ENCODE results near the gene CASTOR2. TPM values are rescaled to one million over a fixed set of nuclear protein-coding genes. Genes with fewer than 3 reads are reported as not detected.

Gene CASTOR2
- total and polyA plus RNA-seq, 2 of the 13 experiments (the other 11 are each of a cell fraction or from before 2014, with no cell fraction given): 7.0 to 8.7 TPM

DNA sequence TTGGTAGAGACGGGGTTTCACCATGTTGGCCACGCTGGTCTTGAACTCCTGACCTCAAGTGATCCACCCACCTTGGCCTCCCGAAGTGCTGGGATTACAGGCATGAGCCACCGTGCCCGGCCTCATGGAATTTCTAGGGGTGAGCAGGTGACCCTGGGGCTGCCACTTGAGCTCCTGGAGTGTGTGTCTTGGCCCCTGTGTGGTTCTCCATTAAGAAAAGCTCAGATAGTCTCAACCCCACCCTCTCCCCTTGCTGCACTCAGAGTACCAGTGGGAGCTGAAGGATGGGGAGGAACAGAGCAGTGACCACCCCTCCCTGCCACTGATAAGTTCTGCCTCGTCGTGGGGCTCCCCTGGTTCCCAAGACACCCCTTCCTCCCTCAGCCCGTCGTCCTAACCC is 63.8 kb downstream of the CASTOR2 start:
- Histone ChIP-seq H3K27ac (ENCODE audit: extremely low read length, insufficient read depth, low read length) (no peak overlapping the region), H3K4me1 (ENCODE audit: insufficient read depth, low read length) (no peaks in the 10 kb centered on the region), H3K9ac (ENCODE audit: insufficient read depth, low read depth, low read length) (no peak overlapping the region), H3K9me3 (ENCODE audit: low read length) (no peaks in the 10 kb centered on the region), H3K4me2 (ENCODE audit: low read depth, low read length) (no peak overlapping the region), H3K27me3 (ENCODE audit: control insufficient read depth in 1 of 2, insufficient read depth in 2 of 2, low read length in 2 of 2) (no peaks in the 10 kb centered on the region), H3K36me3 (replicated peaks in 1 of 2; ENCODE audit: control insufficient read depth in 1 of 2, insufficient read depth in 2 of 2, low read length in 2 of 2) (peaks cover 3 to 5% of the 10 kb centered on the region in 2 experiments; a peak in 1 of 5 replicates), H2AFZ (ENCODE audit: low read length) (no peak overlapping the region), H4K20me1 (ENCODE audit: insufficient read depth, low read length) (no peaks in the 10 kb centered on the region), H3K79me2 (ENCODE audit: insufficient read depth, low read length) (no peaks in the 10 kb centered on the region), H3K4me3 (replicated peaks in 1 of 3; ENCODE audit: insufficient read depth in 1 of 3, low read depth in 2 of 3, low read length in 3 of 3) (no peak overlapping the region)
- no peak for ATAC-seq
- 93% methylated on average over 9 of the region's 9 CpGs for WGBS (ENCODE audit: low lambda C conversion rate)
- in situ Hi-C loops (cut with HindIII; ENCODE audit: extremely low pct_ligation_motif_present, low pct_unique_long_range_greater_than_20kb) (no loop called here), intact Hi-C loops (cut with micrococcal nuclease; ENCODE audit: unreplicated experiment) (no loop called here)
- POLR2A ChIA-PET: no interaction called here
- no peak for TF ChIP-seq TERF1 (CRISPR knock-in tag; IDR thresholded peaks at IDR 0.05)
- TF ChIP-seq MTF2 (CRISPR knock-in tag; IDR thresholded peaks at IDR 0.05; ENCODE audit: borderline replicate concordance): no peak
- TF ChIP-seq ZC3H4 (CRISPR knock-in tag; IDR thresholded peaks at IDR 0.05; ENCODE audit: borderline replicate concordance): no peak
- TF ChIP-seq HMGXB4 (CRISPR knock-in tag; IDR thresholded peaks at IDR 0.05; ENCODE audit: borderline replicate concordance in 1 of 2, low read depth in 1 of 2): no peak
- no peak for TF ChIP-seq FOXC1 (CRISPR knock-in tag; IDR thresholded peaks at IDR 0.05; ENCODE audit: borderline replicate concordance)
- TF ChIP-seq ZBED4 (CRISPR knock-in tag; IDR thresholded peaks at IDR 0.05; ENCODE audit: borderline replicate concordance): no peak
- TF ChIP-seq, protein P1, sequence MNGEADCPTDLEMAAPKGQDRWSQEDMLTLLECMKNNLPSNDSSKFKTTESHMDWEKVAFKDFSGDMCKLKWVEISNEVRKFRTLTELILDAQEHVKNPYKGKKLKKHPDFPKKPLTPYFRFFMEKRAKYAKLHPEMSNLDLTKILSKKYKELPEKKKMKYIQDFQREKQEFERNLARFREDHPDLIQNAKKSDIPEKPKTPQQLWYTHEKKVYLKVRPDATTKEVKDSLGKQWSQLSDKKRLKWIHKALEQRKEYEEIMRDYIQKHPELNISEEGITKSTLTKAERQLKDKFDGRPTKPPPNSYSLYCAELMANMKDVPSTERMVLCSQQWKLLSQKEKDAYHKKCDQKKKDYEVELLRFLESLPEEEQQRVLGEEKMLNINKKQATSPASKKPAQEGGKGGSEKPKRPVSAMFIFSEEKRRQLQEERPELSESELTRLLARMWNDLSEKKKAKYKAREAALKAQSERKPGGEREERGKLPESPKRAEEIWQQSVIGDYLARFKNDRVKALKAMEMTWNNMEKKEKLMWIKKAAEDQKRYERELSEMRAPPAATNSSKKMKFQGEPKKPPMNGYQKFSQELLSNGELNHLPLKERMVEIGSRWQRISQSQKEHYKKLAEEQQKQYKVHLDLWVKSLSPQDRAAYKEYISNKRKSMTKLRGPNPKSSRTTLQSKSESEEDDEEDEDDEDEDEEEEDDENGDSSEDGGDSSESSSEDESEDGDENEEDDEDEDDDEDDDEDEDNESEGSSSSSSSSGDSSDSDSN (CRISPR knock-in tag; IDR thresholded peaks at IDR 0.05): no peak
- no peak for TF ChIP-seq ZNF816 (CRISPR knock-in tag; IDR thresholded peaks at IDR 0.05; ENCODE audit: borderline replicate concordance)
- TF ChIP-seq MED1 (CRISPR knock-in tag; IDR thresholded peaks at IDR 0.05): no peak
- TF ChIP-seq NBN (conservative IDR thresholded peaks at IDR 0.05): no peak
- TF ChIP-seq PHF5A (CRISPR knock-in tag; IDR thresholded peaks at IDR 0.05; ENCODE audit: low read depth, unreplicated experiment): no peak
- no peak for DNase-seq (ENCODE audit: low spot score)
- CTCF ChIA-PET (ENCODE audit: low intra/inter-chr PET ratio, low total read pairs): no interaction called here
- FAIRE-seq: no peak
- BruUV-seq (replicated peaks): no TSS peak

Data from HepG2 (cell line).